K562 (cell line): ENCODE data around the gene RBPMS2. TPM values are rescaled to one million over a fixed set of nuclear protein-coding genes. Genes with fewer than 3 reads are reported as not detected.

Experiments used
- NKRF ChIP-seq: fragments of 450-650 bp; IDR thresholded peaks from 2 replicates; pipeline ENCODE4 v1.6.1; 2016; ENCODE audit warnings: borderline replicate concordance
- POLR2AphosphoS5 ChIP-seq: IDR thresholded peaks from 2 replicates; pipeline ENCODE4 v1.6.1; 2011; ENCODE audit warnings: mild to moderate bottlenecking, low read depth, low read length, moderate library complexity; ENCODE audit not compliant: control insufficient read depth, insufficient read depth
- SRSF3 ChIP-seq: fragments of 200-400 bp; formaldehyde crosslinking; IDR thresholded peaks from 2 replicates; pipeline ENCODE4 v1.6.1; 2016; ENCODE audit warnings: mild to moderate bottlenecking, low read length, moderate library complexity; ENCODE audit not compliant: insufficient read depth
- ZNF134 ChIP-seq: fragments of 250-450 bp; sonication (Bioruptor Pico); conservative IDR thresholded peaks from 2 replicates; pipeline ENCODE4 v1.4.0; 2020
- ZNF561 ChIP-seq: fragments of 450-650 bp; formaldehyde crosslinking; conservative IDR thresholded peaks from 2 replicates; pipeline ENCODE4 v1.4.0; 2020; ENCODE audit warnings: mild to moderate bottlenecking, moderate library complexity
- polyA plus RNA-seq, 8 experiments: library from polyadenylated mRNA; depleted of rRNA in 4 of 8; stranded (reverse) in 5 of 8; unstranded in 3 of 8; fragments of >200 nt; fragmentation: Nextera tagmentation in 2 of 8; fragmentation: Illumina TruSeq in 1 of 8; extraction: Ambion mirVana in 2 of 8; extraction: Trizol in 1 of 8; gene quantifications; 2 replicates each; pipeline versions ENCODE4 v1.2.1 to v1.2.3, GENCODE V29; 2011 to 2014; ENCODE audit warnings: inconsistent platforms in 1 of 8, missing spikeins in 1 of 8
- total RNA-seq, 7 experiments: library from RNA; depleted of rRNA in 6 of 7; stranded (reverse); fragments of >200 nt in 6 of 7; fragmentation: Illumina TruSeq in 2 of 7; extraction: Trizol in 2 of 7; gene quantifications; 2 replicates each; pipeline versions ENCODE4 v1.2.1 to v1.2.3, GENCODE V29; 2011 to 2021; ENCODE audit warnings: low replicate concordance in 1 of 7
- TF ChIP-seq, protein P1 (sequence below): sonication (generic); formaldehyde crosslinking; IDR thresholded peaks from 2 replicates; pipeline ENCODE4 v1.8.1; 2023; ENCODE audit warnings: mild to moderate bottlenecking, missing genetic modification reagents, moderate library complexity
- TF ChIP-seq, protein P2 (sequence below): sonication (generic); formaldehyde crosslinking; IDR thresholded peaks from 2 replicates; pipeline ENCODE4 v1.9.0; 2022; ENCODE audit warnings: mild to moderate bottlenecking, missing genetic modification reagents

The RBPMS2 gene
- total and polyA plus RNA-seq, 9 of the 15 experiments (the other 6 are each of a cell fraction or from before 2014, with no cell fraction given) = 0.11 to 2.6 (median 0.37) TPM; not detected in 1

- TF ChIP-seq, protein P1, sequence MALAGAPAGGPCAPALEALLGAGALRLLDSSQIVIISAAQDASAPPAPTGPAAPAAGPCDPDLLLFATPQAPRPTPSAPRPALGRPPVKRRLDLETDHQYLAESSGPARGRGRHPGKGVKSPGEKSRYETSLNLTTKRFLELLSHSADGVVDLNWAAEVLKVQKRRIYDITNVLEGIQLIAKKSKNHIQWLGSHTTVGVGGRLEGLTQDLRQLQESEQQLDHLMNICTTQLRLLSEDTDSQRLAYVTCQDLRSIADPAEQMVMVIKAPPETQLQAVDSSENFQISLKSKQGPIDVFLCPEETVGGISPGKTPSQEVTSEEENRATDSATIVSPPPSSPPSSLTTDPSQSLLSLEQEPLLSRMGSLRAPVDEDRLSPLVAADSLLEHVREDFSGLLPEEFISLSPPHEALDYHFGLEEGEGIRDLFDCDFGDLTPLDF = no peak
- TF ChIP-seq POLR2AphosphoS5 (no peak), ZNF561 (no peak), SRSF3 (no peak), NKRF (no peak), ZNF134 (CRISPR knock-in tag) (no peak)
- TF ChIP-seq, protein P2, sequence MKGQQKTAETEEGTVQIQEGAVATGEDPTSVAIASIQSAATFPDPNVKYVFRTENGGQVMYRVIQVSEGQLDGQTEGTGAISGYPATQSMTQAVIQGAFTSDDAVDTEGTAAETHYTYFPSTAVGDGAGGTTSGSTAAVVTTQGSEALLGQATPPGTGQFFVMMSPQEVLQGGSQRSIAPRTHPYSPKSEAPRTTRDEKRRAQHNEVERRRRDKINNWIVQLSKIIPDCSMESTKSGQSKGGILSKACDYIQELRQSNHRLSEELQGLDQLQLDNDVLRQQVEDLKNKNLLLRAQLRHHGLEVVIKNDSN (CRISPR knock-in tag) = no peak
Measured at GRCh38 chr15:64772964-64773363, 2.4 kb downstream of the RBPMS2 start (continued).
